GM12892 (cell line): ENCODE measurements around the gene PCYT2.
"Not testable (repeated sequence)": the region's sequence is repeated elsewhere in the genome, so short reads cannot be mapped to it uniquely, and the experiment has no call there.

ENCODE experiments used
- DNase-seq: peaks from one replicate; pipeline ENCODE4 v3.0.0; 2011; ENCODE audit not compliant: insufficient read length
- FAIRE-seq: peaks from 2 replicates; lab custom pipeline; 2011; peaks lifted over from hg19 to GRCh38; lab: Jason Lieb, UNC
- POLR2A ChIP-seq: IDR thresholded peaks from 2 replicates; pipeline ENCODE4 v1.6.1; 2011; ENCODE audit warnings: low read depth, low read length, control low read depth
- POLR2AphosphoS5 ChIP-seq: IDR thresholded peaks from 2 replicates; pipeline ENCODE4 v1.6.1; 2011; ENCODE audit warnings: low read depth, low read length, control low read depth
- TAF1 ChIP-seq: IDR thresholded peaks from 2 replicates; pipeline ENCODE4 v1.6.1; 2011; ENCODE audit warnings: low read depth, mild to moderate bottlenecking, control low read depth, low read length, borderline replicate concordance

Gene PCYT2

DNA sequence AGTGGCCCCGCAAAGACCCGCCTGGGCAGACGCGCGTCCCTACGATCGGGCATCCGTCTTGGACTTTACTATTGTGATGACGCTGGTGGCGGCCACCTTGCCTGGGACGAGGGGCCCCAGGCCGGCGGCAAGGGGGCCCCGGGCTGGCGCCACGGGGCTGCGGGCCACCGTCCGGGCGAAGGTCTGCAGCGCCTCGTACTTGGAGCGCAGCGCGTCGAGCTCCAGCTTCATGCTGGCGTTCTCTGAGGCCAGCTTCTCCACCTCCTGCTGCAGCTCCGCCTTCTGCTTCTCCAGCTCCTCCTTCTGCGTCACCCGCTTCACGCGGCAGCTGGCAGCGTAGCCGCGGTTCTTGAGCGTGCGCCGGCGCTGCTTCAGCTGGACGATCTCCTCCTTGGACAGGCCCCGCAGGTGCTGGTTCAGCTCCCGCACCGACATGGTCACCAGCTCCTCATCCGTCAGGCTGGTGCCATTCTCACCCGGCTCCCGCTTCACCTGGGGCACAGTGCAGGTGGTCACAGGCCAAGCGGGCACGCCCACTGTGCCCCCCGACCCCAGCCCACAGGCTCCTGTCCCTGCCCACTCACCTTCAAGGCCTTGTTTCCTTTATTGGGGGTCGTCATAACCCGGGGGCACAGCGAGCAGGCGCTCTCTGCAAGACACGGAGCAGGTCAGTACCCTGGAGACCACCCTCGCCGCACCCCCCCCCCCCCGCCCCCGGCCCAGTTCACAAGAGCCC, 11.5 kb upstream of the PCYT2 start:
- DNase-seq: no peak
- FAIRE-seq: no peak
- TF ChIP-seq POLR2AphosphoS5 (no peak), TAF1 (no peak), POLR2A (no peak)

DNA sequence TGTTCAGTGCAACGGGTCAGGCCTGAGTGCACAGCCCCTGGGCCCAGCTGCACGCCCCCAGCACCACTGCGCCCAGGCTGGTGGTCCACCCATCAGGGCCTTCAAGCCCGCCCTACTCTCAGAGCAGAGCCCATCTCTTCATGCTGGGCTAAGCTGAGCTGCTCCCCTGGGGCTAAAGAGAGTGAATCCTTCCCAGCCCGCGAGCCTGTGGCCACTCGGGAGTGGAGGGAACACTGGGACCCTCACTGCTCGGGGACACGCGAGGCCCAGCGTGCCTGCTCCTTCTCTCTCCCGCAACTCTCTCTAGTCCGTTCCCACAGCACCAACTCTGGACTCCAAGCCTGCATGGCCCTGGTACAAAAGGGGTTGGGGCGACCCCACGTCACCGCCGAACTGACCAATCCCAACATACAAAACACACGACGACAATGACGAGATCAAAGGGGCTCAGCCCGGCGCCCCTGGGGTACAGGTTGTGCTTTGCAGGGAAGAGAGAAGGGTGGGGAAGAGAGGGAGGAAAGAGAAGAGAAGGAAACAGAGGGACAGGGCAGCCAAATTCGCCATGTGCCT, 10.9 kb upstream of the PCYT2 start:
- DNase-seq (no peak), FAIRE-seq (no peak)
- TF ChIP-seq POLR2AphosphoS5 (no peak), TAF1 (no peak), POLR2A (no peak)

DNA sequence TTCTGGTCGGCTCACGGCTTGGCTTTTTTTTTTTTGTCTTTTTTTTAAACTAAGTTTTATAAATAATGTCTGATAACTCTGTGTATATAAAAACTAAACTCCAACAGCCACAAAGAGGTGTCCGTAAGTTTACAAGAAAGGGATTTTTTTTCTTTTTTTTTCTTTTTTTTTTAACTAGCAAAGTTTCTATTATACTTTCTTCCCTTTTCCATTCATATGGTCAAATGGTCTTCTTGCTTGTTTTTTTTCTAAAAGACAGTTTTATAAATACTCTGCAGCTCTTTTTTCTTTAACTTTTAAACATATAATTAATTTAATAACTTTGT, 10.3 kb upstream of the PCYT2 start:
- DNase-seq (no peak), FAIRE-seq (no peak)
- no peak for TF ChIP-seq TAF1

DNA sequence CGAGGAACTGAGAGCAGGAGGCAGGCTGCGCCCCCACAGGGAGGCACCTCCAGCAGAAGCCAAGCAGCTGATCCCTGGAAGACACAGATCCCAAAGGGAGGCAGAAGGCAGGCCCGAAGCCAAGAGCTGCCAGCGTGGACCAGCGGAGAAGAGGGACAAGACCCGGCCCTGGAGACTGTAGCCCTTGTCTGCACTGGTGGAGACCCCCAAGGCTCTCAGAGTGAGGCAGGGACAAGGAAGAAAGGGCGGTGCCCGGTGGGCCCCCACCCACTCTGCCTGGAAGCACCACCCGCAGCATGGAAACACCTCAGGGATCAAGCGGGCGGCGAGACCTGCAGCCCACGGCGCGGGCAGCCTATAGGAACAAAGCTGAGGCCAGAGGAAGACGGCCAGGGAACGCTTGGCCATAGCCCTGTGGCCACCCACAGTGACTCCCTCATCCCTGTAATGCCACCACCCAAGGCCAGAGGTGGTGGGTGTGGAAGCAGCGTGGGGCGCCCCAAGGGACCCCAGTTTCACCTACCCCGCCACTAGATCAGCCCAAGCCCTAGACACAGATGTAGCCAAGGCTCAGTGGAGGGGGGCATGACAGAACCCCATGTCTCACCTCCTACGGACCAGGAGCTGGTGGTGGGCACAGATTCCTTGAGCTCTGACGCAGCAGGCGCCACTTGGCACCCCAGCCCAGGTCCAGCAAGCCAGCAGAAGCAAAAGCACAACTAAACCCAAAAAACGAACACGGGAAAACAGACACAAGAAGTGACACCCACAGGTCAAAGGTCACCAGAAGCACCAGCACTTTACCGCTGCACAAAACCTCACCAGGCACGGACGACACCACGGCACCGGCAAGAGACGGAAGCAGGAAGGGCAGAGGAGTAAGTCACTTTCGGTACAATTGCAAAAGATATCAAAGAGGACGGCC, 9.7 kb upstream of the PCYT2 start:
- TF ChIP-seq TAF1 (no peak), POLR2A (no peak), POLR2AphosphoS5 (no peak)
- FAIRE-seq (no peak), DNase-seq (no peak)

DNA sequence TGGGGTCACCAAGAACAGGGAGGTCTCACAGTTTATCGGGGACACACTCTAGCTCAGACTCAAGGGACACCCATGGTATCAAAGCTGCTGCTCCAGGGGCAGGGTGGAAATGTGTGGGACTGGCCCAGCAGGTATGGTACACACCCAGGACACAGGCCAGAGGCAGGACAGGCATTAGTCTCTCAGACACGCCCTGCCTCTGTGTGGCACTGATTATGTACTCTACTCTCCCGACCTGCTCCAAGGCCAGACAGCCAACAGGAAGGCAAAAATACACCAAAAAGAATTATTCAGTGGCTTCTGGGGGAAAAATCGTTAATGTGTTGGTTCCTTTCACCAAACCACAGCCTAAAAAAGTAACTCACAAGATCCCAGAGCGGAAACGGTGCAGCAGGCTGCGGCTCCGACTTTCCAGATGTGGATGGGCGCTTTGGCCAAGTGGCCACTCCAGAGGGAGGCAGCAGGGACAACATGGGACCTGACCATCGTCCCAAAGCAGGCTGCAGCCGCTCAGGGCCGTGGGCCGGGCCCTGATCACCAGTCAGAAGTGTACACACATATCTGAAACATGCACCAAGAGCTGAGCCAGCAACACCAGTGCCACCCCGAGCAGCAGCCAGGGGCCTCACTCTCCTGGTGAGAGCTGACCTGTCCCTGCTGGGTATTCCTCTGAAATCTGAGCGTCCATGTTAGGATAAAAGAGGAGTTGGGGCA, 7.8 kb upstream of the PCYT2 start:
- DNase-seq (no peak), FAIRE-seq (peak; percentile 73)
- TF ChIP-seq POLR2A (no peak), TAF1 (no peak), POLR2AphosphoS5 (no peak)

DNA sequence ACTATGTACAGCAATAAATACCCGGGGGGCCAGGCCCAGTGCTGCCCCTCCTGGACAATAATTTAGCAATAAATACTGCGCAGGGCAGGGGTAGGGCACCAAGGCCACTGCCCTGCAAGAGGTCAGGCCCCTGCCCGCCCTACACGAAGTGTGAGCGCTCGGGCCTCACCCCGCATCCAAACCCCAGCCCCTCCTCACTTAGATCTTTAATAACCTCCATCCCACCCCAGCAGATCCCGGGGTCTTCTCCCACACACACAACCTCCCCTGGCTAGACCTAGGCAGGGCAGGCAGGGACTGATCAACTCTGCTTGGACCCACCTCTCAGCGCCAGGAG, 7.1 kb upstream of the PCYT2 start:
- FAIRE-seq: peak; percentile 54
- not testable (repeated sequence) for DNase-seq

DNA sequence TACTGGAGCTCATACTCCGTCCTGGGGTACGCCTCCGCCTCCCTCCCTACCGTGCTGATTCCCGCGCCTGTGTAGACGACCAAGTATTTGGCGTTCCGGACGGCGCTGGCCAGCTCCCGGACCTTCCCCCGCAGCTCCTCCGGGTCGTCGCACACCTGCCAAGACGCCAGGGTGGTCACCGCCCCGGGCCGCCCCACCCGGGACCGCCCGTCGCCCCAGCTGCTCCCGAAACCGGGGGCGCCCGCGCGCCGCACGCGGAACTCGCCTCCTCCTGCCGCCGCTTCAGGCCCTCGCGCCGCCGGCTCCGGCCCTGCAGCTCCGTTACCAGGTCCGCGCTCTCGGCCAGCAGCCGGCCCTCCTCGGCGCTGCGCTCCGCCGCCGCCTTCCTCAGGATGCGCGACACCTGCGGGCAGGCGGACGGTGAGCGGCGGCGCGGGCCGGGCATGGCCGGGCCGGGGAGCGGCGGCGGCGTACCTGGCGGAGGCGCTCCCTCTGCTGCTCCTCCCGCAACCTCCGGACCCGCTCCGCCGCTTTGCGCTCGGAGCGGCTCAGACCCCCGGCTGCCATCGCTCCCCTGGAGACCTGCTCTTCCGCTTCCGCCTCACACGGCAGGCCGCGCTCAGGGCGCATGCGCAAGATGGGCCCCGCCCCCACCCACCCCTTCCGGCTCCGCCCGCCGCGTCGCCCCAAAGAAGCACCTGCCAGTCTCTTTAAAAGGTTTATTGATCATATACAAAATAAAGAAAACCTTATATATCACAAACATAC, 6.5 kb upstream of the PCYT2 start, which contains the start of gene SIRT7:
TSS of gene SIRT7 (minus strand) at position 612 of the 768 bp plus-strand sequence. CDS start at position 567, 45 bp downstream.
- DNase-seq (peak; percentile 100), FAIRE-seq (peak; percentile 88)

DNA sequence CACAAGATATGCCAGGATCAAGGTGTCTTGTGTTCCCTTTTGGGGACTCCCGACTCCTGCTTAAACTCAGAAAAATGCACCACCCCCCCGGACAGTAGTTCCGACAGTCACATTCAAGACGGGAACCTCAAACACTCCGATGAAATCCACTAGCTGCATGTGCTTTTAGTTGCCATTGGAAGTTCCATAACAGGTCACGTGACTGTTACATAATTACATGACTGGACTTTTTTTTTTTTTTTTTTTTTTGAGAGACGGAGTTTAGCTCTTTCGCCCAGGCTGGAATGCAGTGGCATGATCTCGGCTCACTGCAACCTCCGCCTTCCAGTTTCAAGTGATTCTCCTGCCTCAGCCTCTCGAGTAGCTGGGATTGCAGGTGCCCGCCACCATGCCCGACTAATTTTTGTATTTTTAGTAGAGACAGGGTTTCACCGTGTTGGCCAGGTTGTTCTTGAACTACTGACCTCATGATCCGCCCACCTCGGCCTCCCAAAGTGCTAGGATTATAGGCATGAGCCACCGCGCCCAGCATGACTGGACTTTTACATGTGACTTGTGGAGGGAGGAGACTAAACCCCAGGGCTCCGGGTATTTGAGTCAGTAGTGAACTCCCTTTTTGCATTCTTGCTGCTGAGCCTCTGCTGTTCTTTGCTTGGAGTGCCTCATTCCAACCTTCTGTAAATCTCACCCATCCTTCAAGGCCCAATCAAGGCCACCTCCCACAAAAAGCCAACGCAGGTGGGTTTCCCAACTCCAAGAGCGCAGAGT, 5.2 kb upstream of the PCYT2 start:
- TF ChIP-seq TAF1: no peak
- TF ChIP-seq POLR2A: no peak
- TF ChIP-seq POLR2AphosphoS5: no peak
- FAIRE-seq (no peak), DNase-seq (no peak)

More for the DNA sequence above, 6.5 kb upstream of the PCYT2 start, which contains the start of gene SIRT7:
- TF ChIP-seq POLR2AphosphoS5 (peak; percentile 80), POLR2A (peak; percentile 89), TAF1 (peak; percentile 74; the same call in 1 of the 2 replicates)

DNA sequence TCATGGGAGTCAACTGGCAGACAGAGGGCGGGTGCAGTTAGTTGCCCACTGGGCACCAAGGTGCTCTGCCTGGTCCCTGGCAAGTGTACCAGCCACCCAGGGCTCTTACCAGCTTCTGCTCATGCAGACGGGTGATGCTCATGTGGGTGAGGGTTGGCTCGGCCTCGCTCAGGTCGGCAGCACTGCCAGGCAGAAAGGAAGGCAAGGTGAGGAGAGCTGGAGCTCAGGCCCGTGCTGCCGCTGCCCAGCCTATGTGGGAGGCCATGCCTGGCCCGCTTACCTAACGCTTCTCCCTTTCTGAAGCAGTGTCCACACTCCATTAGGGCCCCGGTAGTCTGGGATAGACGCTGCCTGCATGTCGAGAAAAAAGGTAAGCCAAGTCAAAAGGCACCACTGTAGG, 4.1 kb upstream of the PCYT2 start:
- TF ChIP-seq TAF1: no peak
- no peak for TF ChIP-seq POLR2A
- no peak for TF ChIP-seq POLR2AphosphoS5
- DNase-seq: no peak
- no peak for FAIRE-seq

DNA sequence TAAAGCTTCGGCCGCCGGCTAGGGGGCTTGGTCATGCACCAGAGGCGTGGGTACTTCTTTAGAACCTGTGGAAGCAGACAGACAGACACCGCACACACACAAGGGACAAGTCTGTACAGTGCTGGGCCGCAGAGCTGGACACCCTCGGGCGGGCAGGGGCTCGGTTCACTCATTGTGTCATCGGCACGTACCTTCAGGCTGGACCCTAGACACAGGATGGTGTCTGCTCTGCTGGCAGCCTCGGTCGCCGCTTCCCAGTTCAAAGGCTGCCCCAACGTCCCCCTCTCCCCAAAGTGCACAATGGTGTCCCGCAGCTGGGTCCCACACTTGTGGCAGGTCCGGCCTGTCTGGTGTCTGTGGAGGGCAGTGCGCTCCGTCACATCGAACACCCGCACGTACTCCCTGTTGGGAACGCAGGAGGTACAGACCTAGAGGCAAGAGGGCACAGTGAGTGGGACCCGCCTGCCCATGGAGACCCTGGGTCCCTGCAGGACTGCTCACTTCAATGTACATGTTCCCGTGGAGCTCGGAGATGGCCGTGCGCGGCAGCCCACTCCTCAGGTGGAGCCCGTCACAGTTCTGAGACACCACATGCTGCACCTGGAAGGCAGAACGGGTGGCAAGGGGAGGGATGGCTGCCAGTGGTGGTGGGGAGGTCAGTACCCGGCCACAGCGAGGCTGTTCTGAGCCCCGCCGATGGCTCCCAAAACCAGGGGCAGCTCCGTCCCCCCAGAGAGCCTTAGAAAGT, 3.1 kb upstream of the PCYT2 start:
- no peak for DNase-seq
- no peak for TF ChIP-seq TAF1
- TF ChIP-seq POLR2A: no peak
- TF ChIP-seq POLR2AphosphoS5: no peak
- FAIRE-seq: no peak
